ENCODE data around the gene STPG4. TPM values are rescaled to one million over a fixed set of nuclear protein-coding genes. Genes with fewer than 3 reads are reported as not detected.

STPG4 gene
- total RNA-seq, 1 experiment from 2014 or later: not detected

DNA sequence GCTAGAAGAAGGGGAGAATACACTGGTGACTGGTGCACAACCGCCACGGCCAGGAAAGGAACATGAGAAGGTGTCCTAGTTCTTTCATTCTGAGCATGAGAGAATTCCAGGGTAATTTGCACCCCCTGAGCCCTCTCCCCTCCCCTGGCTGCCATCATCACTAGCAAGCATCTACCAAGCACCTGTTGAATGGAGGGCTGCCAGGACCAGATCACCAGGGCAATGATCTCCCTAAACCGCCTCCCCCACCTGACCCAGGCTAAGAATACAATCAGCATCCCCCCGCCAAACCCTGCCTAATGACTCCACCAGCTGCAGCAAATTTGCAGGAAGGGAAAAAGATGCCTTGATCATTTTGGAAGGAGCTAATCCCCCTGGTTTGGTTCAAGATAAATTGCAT is 100.2 kb downstream of the STPG4 start:
- no peak for DNase-seq
- H3K4me3 ChIP-seq (ENCODE audit: low read length): no peak overlapping the region
- H3K36me3 ChIP-seq (ENCODE audit: insufficient read depth, low read length): peaks cover 30% of the 10 kb centered on the region; the same call in 1 of the 2 replicates
- no peak overlapping the region for H3K4me2 ChIP-seq (ENCODE audit: low read depth, low read length, poor library complexity, severe bottlenecking)
- H3K9me3 ChIP-seq (ENCODE audit: low read length): no peaks in the 10 kb centered on the region
- no peaks in the 10 kb centered on the region for H3K9me2 ChIP-seq (replicated peaks; ENCODE audit: insufficient read depth, low read length)
- H3K27me3 ChIP-seq (ENCODE audit: low read length): no peaks in the 10 kb centered on the region
- H4K20me1 ChIP-seq (ENCODE audit: insufficient read depth, low read depth, low read length): no peaks in the 10 kb centered on the region; the same call in 1 of the 2 replicates
- no peak overlapping the region for H3K27ac ChIP-seq (ENCODE audit: low read length)
- H3K4me1 ChIP-seq (ENCODE audit: low read length): no peaks in the 10 kb centered on the region
- H2AFZ ChIP-seq (ENCODE audit: low read length): no peak overlapping the region
- no peak overlapping the region for H3K9ac ChIP-seq (ENCODE audit: low read length)
- H3K79me2 ChIP-seq (ENCODE audit: low read length): no peaks in the 10 kb centered on the region

DNA sequence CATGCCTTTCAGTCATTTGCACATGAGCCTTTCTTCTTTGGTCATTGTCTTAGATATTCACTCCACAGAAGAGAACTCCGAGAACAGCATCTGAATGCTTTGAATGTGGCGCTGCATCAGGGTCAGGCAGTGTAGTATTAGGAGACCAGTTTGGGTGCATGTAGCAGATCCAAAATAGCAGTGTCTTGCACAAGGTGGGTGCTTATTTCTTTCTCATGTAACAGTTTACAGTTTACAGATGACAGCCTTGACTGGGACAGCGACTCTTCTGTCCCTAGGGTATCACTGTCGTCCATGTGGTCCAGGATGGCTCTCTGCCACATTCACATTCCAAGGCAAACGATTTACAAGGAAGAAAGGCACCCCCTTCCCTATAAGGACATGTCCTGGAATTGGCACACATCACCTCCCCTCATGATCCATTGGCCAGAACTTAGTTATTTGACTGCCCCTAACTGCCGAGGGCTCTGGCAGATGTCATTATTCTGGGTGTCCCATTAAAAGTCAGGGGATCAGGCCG is 101.0 kb downstream of the STPG4 start:
- Histone ChIP-seq H3K4me2 (ENCODE audit: low read depth, low read length, poor library complexity, severe bottlenecking) (no peak overlapping the region), H3K9me2 (replicated peaks; ENCODE audit: insufficient read depth, low read length) (no peaks in the 10 kb centered on the region), H3K9me3 (ENCODE audit: low read length) (no peaks in the 10 kb centered on the region), H2AFZ (ENCODE audit: low read length) (no peak overlapping the region), H3K36me3 (ENCODE audit: insufficient read depth, low read length) (peaks cover 33% of the 10 kb centered on the region; the same call in 1 of the 2 replicates), H3K79me2 (ENCODE audit: low read length) (no peaks in the 10 kb centered on the region), H3K27me3 (ENCODE audit: low read length) (no peaks in the 10 kb centered on the region), H3K4me1 (ENCODE audit: low read length) (no peaks in the 10 kb centered on the region), H4K20me1 (ENCODE audit: insufficient read depth, low read depth, low read length) (no peaks in the 10 kb centered on the region; the same call in 1 of the 2 replicates), H3K9ac (ENCODE audit: low read length) (no peak overlapping the region), H3K4me3 (ENCODE audit: low read length) (no peak overlapping the region), H3K27ac (ENCODE audit: low read length) (no peak overlapping the region)
- DNase-seq: no peak

- peaks cover 33% of the 10 kb centered on the region; the same call in 1 of the 2 replicates for H3K36me3 ChIP-seq (ENCODE audit: insufficient read depth, low read length)
- H3K4me2 ChIP-seq (ENCODE audit: low read depth, low read length, poor library complexity, severe bottlenecking): no peak overlapping the region
- no peaks in the 10 kb centered on the region for H3K9me2 ChIP-seq (replicated peaks; ENCODE audit: insufficient read depth, low read length)
- no peaks in the 10 kb centered on the region; the same call in 1 of the 2 replicates for H4K20me1 ChIP-seq (ENCODE audit: insufficient read depth, low read depth, low read length)
- H3K4me1 ChIP-seq (ENCODE audit: low read length): no peaks in the 10 kb centered on the region
- no peaks in the 10 kb centered on the region for H3K9me3 ChIP-seq (ENCODE audit: low read length)
- H3K4me3 ChIP-seq (ENCODE audit: low read length): no peak overlapping the region
- H3K27ac ChIP-seq (ENCODE audit: low read length): no peak overlapping the region
- no peaks in the 10 kb centered on the region for H3K79me2 ChIP-seq (ENCODE audit: low read length)
- H2AFZ ChIP-seq (ENCODE audit: low read length): no peak overlapping the region
- no peak overlapping the region for H3K9ac ChIP-seq (ENCODE audit: low read length)
- H3K27me3 ChIP-seq (ENCODE audit: low read length): no peaks in the 10 kb centered on the region
- DNase-seq: no peak
Observed at GRCh38 chr2:47052847-47053246, 102.3 kb downstream of the STPG4 start.

DNA sequence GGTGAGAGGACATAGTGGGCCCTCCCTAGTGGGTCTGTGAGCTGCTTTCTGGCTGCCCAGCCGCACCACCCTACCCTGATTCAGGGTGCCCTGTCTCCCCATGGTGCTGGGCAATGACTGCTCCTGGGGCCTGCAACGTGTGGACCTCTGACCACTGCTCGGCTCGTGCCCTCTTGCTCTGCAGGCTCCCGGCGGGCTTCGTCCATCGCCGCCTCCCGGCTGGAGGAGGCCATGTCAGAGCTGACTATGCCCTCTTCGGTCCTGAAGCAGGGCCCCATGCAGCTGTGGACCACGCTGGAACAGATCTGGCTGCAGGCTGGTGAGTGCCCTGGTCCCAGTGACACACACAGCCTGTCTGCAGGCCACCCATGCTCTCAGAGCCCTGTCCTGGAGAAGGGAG is 103.5 kb downstream of the STPG4 start:
- H3K9me3 ChIP-seq (ENCODE audit: low read length): no peaks in the 10 kb centered on the region
- H3K4me1 ChIP-seq (ENCODE audit: low read length): no peaks in the 10 kb centered on the region
- H3K27ac ChIP-seq (ENCODE audit: low read length): no peak overlapping the region
- H2AFZ ChIP-seq (ENCODE audit: low read length): no peak overlapping the region
- H3K9ac ChIP-seq (ENCODE audit: low read length): no peak overlapping the region
- no peaks in the 10 kb centered on the region for H3K27me3 ChIP-seq (ENCODE audit: low read length)
- peaks cover 42% of the 10 kb centered on the region; the same call in 1 of the 2 replicates for H3K36me3 ChIP-seq (ENCODE audit: insufficient read depth, low read length)
- no peaks in the 10 kb centered on the region; the same call in 1 of the 2 replicates for H4K20me1 ChIP-seq (ENCODE audit: insufficient read depth, low read depth, low read length)
- no peak for DNase-seq
- no peak overlapping the region for H3K4me2 ChIP-seq (ENCODE audit: low read depth, low read length, poor library complexity, severe bottlenecking)
- no peaks in the 10 kb centered on the region for H3K79me2 ChIP-seq (ENCODE audit: low read length)
- H3K9me2 ChIP-seq (replicated peaks; ENCODE audit: insufficient read depth, low read length): no peaks in the 10 kb centered on the region
- no peak overlapping the region for H3K4me3 ChIP-seq (ENCODE audit: low read length)

DNA sequence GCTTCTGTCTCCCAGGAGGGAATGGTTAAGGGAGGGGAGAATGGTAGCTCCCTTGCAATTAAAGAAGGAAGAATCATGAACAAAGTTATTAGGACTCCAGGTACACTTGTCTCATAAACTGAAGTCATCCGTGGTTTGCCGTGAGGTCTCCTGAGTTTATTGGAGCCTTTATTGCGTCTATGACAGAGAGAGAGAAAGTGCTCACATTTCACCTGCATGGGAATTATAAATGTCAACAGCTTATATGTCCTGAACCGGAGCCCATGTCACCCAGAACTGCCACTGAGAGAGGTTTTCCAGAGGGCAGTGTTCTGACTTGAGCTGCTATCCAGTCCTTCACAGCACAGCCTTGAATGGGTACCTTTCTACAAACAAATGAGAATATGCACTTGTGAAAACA is 104.3 kb downstream of the STPG4 start:
- H3K9me2 ChIP-seq (replicated peaks; ENCODE audit: insufficient read depth, low read length): no peaks in the 10 kb centered on the region
- H3K4me3 ChIP-seq (ENCODE audit: low read length): no peak overlapping the region
- H2AFZ ChIP-seq (ENCODE audit: low read length): no peak overlapping the region
- no peak overlapping the region for H3K27ac ChIP-seq (ENCODE audit: low read length)
- H3K4me2 ChIP-seq (ENCODE audit: low read depth, low read length, poor library complexity, severe bottlenecking): no peak overlapping the region
- no peak for DNase-seq
- no peaks in the 10 kb centered on the region for H3K9me3 ChIP-seq (ENCODE audit: low read length)
- no peaks in the 10 kb centered on the region for H3K79me2 ChIP-seq (ENCODE audit: low read length)
- no peaks in the 10 kb centered on the region; the same call in 1 of the 2 replicates for H4K20me1 ChIP-seq (ENCODE audit: insufficient read depth, low read depth, low read length)
- no peaks in the 10 kb centered on the region for H3K4me1 ChIP-seq (ENCODE audit: low read length)
- H3K9ac ChIP-seq (ENCODE audit: low read length): no peak overlapping the region
- H3K27me3 ChIP-seq (ENCODE audit: low read length): no peaks in the 10 kb centered on the region
- peaks cover 47% of the 10 kb centered on the region for H3K36me3 ChIP-seq (ENCODE audit: insufficient read depth, low read length)

- no peak for DNase-seq
- no peak overlapping the region for H2AFZ ChIP-seq (ENCODE audit: low read length)
- H3K36me3 ChIP-seq (ENCODE audit: insufficient read depth, low read length): peaks cover 52% of the 10 kb centered on the region
- no peaks in the 10 kb centered on the region for H3K27me3 ChIP-seq (ENCODE audit: low read length)
- no peak overlapping the region for H3K4me2 ChIP-seq (ENCODE audit: low read depth, low read length, poor library complexity, severe bottlenecking)
- no peaks in the 10 kb centered on the region; the same call in 1 of the 2 replicates for H4K20me1 ChIP-seq (ENCODE audit: insufficient read depth, low read depth, low read length)
- no peak overlapping the region for H3K9ac ChIP-seq (ENCODE audit: low read length)
- no peaks in the 10 kb centered on the region for H3K79me2 ChIP-seq (ENCODE audit: low read length)
- H3K9me3 ChIP-seq (ENCODE audit: low read length): no peaks in the 10 kb centered on the region
- no peaks in the 10 kb centered on the region for H3K4me1 ChIP-seq (ENCODE audit: low read length)
- H3K9me2 ChIP-seq (replicated peaks; ENCODE audit: insufficient read depth, low read length): no peaks in the 10 kb centered on the region
- no peak overlapping the region for H3K27ac ChIP-seq (ENCODE audit: low read length)
- no peak overlapping the region for H3K4me3 ChIP-seq (ENCODE audit: low read length)
Observed at GRCh38 chr2:47050021-47050760, 104.9 kb downstream of the STPG4 start.

GRCh38 chr2:47049502-47049901 is 105.6 kb downstream of the STPG4 start:
- Histone ChIP-seq H3K79me2 (ENCODE audit: low read length) (no peaks in the 10 kb centered on the region), H3K9me2 (replicated peaks; ENCODE audit: insufficient read depth, low read length) (no peaks in the 10 kb centered on the region), H3K36me3 (ENCODE audit: insufficient read depth, low read length) (peaks cover 52% of the 10 kb centered on the region), H3K4me2 (ENCODE audit: low read depth, low read length, poor library complexity, severe bottlenecking) (no peak overlapping the region), H4K20me1 (ENCODE audit: insufficient read depth, low read depth, low read length) (no peaks in the 10 kb centered on the region; the same call in 1 of the 2 replicates), H3K4me1 (ENCODE audit: low read length) (no peaks in the 10 kb centered on the region), H3K9ac (ENCODE audit: low read length) (no peak overlapping the region), H2AFZ (ENCODE audit: low read length) (no peak overlapping the region), H3K4me3 (ENCODE audit: low read length) (no peak overlapping the region), H3K27ac (ENCODE audit: low read length) (no peak overlapping the region), H3K27me3 (ENCODE audit: low read length) (no peaks in the 10 kb centered on the region), H3K9me3 (ENCODE audit: low read length) (no peaks in the 10 kb centered on the region)
- DNase-seq: no peak

DNA sequence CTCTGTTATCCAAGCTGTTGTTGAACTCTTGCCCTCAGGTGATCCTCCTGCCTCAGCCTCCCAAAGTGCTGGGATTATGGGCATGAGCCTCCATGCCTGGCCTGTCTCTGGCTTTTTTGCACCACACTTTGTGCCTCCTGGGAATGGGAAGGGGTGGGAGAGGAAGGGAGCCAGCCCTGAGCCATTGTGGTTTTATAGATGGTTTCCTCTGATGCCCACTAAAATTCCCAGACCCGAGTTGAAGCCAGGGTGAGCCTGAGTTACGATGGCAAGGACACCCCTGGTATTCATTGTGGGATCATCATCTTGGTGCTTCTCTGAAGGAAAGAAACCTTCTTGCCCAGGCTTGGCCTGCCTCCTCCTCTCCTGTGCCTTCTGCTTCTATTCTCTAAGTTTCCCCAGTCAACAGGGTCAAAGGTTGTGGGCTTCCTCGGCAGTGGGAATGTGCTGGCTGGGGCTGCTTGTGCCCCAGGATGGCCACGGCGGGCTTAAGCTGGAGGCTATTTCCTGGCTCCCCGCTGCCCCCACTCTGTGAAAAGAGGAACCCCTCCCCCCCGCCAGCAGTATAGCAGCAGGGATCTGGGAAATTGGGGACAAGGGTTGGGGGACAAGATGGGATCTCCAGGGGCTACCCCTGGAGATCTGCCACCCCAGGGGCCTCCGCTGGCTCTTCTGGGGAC is 106.2 kb downstream of the STPG4 start:
- H3K4me1 ChIP-seq (ENCODE audit: low read length): no peaks in the 10 kb centered on the region
- no peak overlapping the region for H3K4me3 ChIP-seq (ENCODE audit: low read length)
- no peaks in the 10 kb centered on the region for H3K27me3 ChIP-seq (ENCODE audit: low read length)
- no peak overlapping the region for H3K9ac ChIP-seq (ENCODE audit: low read length)
- no peak overlapping the region for H3K27ac ChIP-seq (ENCODE audit: low read length)
- H3K79me2 ChIP-seq (ENCODE audit: low read length): no peaks in the 10 kb centered on the region
- no peaks in the 10 kb centered on the region; the same call in 1 of the 2 replicates for H4K20me1 ChIP-seq (ENCODE audit: insufficient read depth, low read depth, low read length)
- H3K9me3 ChIP-seq (ENCODE audit: low read length): no peaks in the 10 kb centered on the region
- no peak for DNase-seq
- peaks cover 47% of the 10 kb centered on the region for H3K36me3 ChIP-seq (ENCODE audit: insufficient read depth, low read length)
- H2AFZ ChIP-seq (ENCODE audit: low read length): no peak overlapping the region
- no peaks in the 10 kb centered on the region for H3K9me2 ChIP-seq (replicated peaks; ENCODE audit: insufficient read depth, low read length)
- H3K4me2 ChIP-seq (ENCODE audit: low read depth, low read length, poor library complexity, severe bottlenecking): no peak overlapping the region
